Measurements from ENCODE around the gene TFR2.

- TF ChIP-seq EZH2 (IDR thresholded peaks at IDR 0.05; ENCODE audit: borderline replicate concordance, insufficient read depth, low read depth, low read length, poor library complexity, severe bottlenecking) (no peak), CTCF (IDR thresholded peaks at IDR 0.05) (no peak)
Observed at GRCh38 chr7:100687261-100687660, 45.9 kb upstream of the TFR2 start.

Data from B cell (primary cell).